ENCODE measurements around the gene MAN1C1.

Gene MAN1C1

GRCh38 chr1:25807480-25808390 is 191.1 kb downstream of the MAN1C1 start:
- DNase-seq: no peak

DNA sequence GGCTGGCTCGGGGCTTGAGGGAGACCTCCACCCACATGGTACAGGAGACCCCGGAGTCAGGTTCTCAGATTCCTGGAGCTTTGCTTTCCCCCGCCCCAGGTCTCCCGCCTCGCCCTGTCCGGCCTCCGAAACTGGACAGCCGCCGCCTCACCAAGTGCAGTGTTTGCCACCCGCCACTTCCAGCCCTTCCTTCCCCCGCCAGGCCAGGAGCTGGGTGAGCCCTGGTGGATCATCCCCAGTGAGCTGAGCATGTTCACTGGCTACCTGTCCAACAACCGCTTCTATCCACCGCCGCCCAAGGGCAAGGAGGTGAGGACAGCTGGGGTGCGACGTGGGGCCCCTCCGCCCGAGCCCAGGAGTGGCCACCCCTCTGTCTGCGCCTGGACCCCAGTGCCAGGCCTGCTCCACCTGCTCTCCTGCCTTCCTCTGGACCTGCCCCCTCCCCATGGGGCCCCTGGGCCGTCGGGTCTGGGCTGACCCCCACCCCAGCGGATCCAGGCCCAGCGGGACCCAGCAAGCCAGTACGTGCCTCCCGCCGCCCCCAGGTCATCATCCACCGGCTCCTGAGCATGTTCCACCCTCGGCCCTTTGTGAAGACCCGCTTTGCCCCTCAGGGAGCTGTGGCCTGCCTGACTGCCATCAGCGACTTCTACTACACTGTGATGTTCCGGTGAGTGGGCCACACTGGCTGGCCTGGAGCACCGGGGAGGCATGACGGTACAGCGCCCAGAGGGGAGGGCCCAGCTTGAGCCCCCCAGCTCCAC is 192.1 kb downstream of the MAN1C1 start:
- DNase-seq: no peak

- DNase-seq: no peak
Observed at GRCh38 chr1:25809283-25809926, 192.8 kb downstream of the MAN1C1 start.

- DNase-seq: no peak
Observed at GRCh38 chr1:25809929-25810328, 193.3 kb downstream of the MAN1C1 start.

DNA sequence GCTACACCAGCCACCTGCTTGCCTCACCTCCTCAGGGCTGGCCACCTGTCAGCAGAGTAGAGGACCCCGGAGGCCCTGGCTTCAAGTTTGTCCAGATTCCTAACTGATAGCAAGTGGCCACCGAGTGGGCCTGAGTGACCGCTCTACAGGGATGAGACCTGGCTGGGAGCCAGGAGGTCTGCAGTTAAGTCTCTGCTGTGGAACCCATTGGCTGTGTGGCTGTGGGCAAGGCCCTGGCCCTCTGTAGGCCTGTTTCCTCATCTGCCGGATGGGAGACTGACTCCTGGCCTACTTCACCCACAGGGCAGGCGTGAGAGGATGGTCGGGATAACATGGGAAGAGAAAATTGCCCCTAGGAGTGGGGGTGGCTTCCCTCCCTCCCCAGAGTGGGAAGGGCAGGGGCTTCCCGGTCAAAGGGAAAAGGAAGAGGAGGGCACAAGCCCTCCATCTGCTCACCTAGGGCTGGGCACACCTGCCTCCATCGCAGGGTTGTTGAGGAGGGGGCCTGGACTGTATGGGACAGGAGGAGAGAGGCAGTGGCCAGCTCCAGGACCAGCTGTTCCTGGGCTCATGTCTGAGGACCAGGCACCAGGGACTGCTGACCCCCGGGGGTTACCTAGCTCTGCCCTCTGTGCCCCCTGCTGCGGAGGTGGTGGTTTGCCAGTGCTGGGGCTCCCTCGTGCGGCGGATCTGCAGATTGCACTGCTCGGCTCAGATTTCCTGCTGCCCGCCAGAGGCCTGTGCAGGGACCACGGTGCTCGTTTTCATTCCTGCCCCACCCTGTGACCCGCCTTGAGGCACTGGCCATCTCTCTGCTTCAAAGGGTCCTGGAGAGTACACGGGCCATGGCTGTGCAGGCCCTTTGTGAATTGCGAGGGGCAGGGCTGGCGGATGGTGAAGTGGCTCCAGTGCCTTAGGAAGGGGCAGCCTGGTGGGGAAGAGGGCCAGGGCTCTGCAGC is 194.0 kb downstream of the MAN1C1 start:
- DNase-seq: peak; percentile 23 to 55

- DNase-seq: no peak
Observed at GRCh38 chr1:25811384-25812082, 194.9 kb downstream of the MAN1C1 start.

DNA sequence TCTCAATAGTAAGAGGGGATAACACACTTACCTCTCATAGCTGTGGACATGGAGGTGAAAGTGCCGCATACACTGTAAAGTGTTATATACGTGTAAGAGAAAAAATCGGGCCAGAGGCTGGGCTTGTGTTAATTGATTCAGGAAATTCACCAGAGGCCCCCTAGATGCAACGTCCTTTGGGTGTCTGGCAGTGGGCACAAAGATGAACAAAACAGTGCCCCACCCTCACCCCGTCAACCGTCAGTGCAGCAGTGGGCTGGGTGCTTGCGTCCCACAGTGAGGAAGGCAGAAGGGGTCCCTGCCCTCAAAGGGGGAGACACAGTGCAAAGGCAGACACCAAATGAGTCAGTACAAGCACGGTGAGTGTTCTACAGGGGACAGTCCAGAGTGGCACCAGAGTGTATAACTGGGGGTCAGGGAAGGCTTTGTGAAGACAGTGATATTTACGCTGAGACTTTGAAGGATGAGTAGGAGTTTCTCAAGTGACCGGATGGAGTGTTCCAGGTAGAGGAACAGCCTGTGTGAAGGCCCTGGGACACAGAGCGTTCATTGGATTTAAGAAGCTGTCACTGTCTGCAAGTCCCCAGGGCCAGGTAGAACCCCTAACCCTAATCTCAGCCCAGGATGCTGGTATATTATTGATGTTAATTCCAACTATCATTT is 196.6 kb downstream of the MAN1C1 start:
- no peak for DNase-seq

DNA sequence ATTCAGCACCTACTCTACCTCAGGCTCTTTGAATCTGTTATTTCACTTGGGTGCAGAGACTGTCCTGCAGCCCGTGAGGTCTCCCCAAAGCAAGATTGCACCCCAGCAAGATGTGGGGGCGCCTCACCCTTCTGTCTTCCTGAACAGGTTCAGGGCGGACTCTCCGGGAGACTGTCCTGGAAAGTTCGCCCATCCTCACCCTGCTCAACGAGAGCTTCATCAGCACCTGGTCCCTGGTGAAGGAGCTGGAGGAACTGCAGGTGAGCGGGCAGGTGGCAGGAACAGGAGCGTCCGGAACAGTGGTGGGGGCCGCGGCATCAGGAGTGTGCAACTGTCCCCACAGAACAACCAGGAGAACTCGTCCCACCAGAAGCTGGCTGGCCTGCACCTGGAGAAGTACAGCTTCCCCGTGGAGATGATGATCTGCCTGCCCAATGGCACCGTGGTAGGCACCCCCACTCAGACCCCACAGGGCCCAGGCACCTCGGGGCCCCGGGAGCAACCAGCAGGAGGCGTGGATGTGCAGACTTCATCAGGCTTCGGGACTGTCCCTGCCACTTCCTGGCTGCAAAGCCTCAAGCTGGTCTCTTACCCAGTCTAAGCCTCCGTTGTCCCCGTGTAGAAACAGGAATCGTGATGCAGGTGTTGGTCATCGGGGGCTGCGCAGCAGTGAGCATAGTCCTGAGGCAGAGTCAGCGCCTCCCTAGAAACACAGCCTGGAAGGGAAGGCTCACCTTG is 197.3 kb downstream of the MAN1C1 start:
- DNase-seq: no peak

DNA sequence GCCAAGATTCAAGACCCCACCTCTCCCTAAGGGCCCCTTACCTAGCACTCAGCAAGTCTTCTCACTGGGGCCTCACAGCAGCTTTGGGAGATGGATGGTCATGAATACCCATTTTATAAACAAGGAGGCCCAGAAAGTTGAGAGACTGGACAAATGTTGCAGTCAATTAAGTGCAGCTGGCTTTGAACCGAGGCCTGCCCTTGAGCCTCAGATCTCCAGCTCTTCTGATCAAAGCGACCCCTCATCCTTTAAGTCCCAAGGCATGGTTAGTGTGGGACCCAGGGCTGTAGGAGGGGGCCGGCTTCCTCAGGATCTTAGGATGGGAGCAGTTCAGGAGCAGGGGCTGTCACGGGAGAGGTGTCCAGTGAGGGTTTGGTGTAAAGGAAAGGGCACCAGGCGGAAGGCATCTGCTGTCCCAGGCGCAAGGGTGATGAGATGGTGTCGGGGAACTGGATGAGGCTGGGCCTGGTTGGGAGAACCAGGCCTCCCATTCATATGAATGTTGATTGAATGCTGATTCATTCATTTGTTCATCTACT is 198.0 kb downstream of the MAN1C1 start:
- no peak for DNase-seq

DNA sequence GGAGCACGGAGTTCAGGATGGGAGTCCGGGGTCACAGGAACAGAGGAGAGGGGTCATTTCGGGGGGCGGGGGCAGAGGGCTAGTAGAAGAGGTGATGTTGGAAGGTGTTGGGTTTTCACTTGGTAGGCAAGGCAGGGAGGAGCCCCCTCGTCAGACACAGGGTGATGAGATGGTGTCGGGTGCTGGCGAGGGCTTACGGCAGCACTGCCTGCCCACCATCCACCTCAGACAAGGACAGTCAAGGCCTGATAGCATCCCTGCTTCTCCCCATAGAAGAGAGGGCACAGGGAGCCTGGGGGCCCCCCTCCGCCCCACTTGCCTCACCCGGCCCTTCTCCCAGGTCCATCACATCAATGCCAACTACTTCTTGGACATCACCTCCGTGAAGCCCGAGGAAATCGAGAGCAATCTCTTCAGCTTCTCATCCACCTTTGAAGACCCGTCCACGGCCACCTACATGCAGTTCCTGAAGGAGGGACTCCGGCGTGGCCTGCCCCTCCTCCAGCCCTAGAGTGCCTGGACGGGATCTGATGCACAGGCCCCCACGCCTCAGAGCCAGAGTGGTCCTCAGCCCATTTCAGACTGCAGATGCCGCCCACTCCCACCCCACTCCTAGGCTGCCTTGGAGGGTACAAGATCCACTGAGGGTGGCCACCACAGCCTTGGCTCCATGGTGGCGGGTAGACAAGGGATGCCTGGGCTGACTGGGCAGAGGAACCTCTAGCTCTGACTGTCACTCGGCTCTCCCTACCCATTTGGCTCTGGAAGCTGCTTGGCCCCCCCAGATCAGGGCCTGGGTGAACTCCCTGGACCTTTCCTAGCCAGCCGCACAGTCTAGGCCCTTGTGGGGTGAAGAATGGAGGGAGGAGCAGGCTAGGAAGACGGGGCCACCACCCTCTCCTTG is 198.9 kb downstream of the MAN1C1 start:
- no peak for DNase-seq

DNA sequence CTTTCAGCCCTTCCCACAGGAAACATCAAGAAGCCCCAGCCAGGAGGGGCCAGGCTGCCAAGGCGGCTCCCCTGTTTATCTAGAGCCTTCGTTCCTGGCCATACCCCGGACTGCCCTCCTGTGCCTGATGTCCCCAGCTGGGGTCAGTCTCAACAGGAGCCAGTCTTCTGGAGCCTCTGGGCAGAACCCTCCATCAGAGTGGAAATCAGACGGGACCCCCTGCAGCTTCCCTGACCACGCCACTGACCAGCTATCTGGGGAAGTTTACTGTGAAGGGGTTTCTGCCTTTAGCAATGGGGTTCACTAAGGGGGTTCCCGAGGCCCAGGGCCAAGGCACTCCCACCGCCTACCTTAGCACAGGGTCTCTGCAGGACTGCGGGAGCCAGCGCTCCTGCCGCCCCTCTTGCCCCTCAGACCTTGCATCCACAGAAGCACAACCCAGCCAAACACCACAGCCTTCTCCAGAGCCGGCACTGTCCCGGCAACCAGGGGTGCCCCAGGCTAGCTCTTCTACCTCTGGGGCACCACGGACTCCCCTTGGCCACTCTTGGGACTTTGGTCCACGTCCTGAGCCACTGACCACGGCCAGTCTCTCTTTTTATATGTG is 199.6 kb downstream of the MAN1C1 start:
- no peak for DNase-seq

GRCh38 chr1:25817840-25818501 is 201.4 kb downstream of the MAN1C1 start:
- DNase-seq: no peak

GRCh38 chr1:25818569-25818968 is 202.0 kb downstream of the MAN1C1 start:
- no peak for DNase-seq

DNA sequence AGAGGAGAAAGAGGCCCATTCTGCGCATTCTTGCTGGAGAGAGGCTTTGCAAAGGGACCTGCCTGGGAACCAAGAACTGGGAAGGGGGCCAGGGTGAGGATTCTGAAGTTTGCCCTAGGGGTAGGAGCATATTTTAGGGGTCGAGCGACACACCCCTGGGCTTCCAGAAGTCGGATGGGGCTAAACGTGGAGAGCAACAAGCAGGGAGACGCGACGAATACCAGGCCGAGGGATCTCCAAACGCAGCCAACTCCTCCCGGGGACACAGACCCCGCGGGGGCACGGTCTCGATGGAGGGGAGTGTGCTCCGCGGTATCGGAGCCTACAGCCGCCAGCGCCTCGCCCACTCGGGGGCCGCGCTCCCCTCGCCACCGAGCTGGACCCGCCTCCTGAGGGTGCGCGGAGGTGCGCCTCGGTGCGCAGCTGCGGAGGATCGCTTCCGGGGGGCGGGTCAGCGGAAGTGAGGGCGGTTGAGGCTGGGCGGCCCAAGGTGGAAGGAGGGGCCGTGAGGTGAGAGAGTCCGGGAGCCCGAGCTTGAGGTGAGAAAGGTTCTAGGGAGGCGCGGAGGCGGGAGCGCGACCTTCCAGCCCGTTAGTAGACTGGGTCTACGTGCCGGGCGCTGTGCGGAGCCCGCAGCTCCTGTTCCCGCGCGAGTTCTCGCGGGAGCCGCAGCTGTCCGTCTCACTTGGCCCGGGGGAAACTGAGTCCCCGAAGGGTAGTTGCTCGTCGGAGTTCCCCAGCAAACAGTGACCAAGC is 203.1 kb downstream of the MAN1C1 start, which contains the start of gene MTFR1L:
TSS of gene MTFR1L (plus strand) at position 464 of the 756 bp plus-strand sequence. CDS start 3,151 bp downstream, outside the sequence.
- peak; percentile 49 to 78 for DNase-seq

DNA sequence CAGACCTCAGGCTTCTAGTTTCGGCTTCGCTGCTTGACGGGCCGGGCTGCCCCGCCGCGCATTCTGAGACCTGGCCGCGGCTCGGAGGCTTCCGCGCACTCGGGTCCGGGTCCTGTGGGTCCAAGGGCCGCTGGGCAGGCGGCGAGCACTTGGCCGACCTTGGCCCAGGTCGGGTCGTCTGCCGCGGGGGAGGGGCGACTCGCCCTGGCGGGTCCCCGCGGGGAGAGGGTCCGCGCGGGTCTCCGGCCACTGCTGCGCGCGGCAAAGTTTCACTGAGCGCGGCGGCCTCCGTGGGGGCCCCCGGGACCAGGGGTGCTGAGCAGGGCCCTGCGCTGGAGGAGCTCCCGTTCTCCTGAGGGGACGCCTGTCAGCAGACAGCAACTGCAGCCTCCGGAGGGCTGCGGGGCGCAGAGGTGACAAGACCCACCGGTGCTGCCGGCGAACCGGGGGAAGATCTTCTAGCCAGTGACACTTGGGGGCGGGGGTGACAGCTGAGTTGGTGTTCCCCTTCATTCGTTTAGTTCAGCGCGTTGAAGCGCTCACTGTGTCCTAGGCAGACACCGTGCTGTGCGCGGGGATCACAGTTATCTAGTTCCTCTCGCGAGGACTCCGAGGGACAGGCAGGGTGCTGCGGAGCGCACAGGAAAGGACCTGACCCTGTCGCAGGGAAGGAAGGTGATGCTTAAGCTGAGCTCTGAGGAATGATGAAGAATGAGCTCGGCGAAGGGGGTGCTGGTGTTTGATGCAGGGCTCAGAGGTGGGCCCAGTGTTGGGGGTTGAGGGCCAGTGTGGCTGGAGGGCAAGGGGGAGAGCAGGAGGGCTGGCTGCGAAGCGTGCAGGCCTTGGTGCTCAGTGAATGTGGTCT is 203.9 kb downstream of the MAN1C1 start:
- DNase-seq: no peak

GRCh38 chr1:25821112-25821476 is 204.5 kb downstream of the MAN1C1 start:
- no peak for DNase-seq

Measured in NCI-H1930 (cell line).